Astrocyte (in vitro differentiated cells and primary cell): ENCODE results near the gene RFX1. TPM values are rescaled to one million over a fixed set of nuclear protein-coding genes. Genes with fewer than 3 reads are reported as not detected.
A peak's percentile ranks its signal among the peaks of the same experiment; 100 is the strongest.

Experiments used
- DNase-seq: peaks from one replicate; pipeline ENCODE4 v3.0.0-alpha.2; 2010; ENCODE audit warnings: low read depth
- FAIRE-seq: peaks from 2 replicates; lab custom pipeline; 2011; peaks lifted over from hg19 to GRCh38; lab: Jason Lieb, UNC
- H2AFZ ChIP-seq: 2 replicates; pipeline ENCODE4 v1.6.0; 2012; ENCODE audit warnings: low read depth, low read length, inconsistent platforms
- H3K27ac ChIP-seq: 2 replicates; pipeline ENCODE4 v1.5.1; 2011; ENCODE audit warnings: low read depth, low read length, inconsistent platforms
- H3K27me3 ChIP-seq: 2 replicates; pipeline ENCODE4 v1.6.0; 2011; ENCODE audit warnings: low read length, inconsistent platforms; ENCODE audit not compliant: insufficient read depth
- H3K36me3 ChIP-seq: 2 replicates; pipeline ENCODE4 v1.5.1; 2011; ENCODE audit warnings: low read length, inconsistent platforms; ENCODE audit not compliant: insufficient read depth
- H3K4me1 ChIP-seq: 2 replicates; pipeline ENCODE4 v1.5.1; 2011; ENCODE audit warnings: low read length, inconsistent platforms; ENCODE audit not compliant: insufficient read depth
- H3K4me2 ChIP-seq: 2 replicates; pipeline ENCODE4 v1.6.0; 2012; ENCODE audit warnings: low read length, inconsistent platforms
- H3K4me3 ChIP-seq: 2 replicates; pipeline ENCODE4 v1.5.1; 2011; ENCODE audit warnings: low read depth, mild to moderate bottlenecking, low read length, inconsistent platforms; ENCODE audit not compliant: insufficient read depth
- H3K79me2 ChIP-seq: 2 replicates; pipeline ENCODE4 v1.6.0; 2012; ENCODE audit warnings: mild to moderate bottlenecking, low read length, inconsistent platforms; ENCODE audit not compliant: insufficient read depth
- H3K9ac ChIP-seq: 2 replicates; pipeline ENCODE4 v1.6.0; 2012; ENCODE audit warnings: mild to moderate bottlenecking, low read length, inconsistent platforms
- H3K9me3 ChIP-seq: 2 replicates; pipeline ENCODE4 v1.5.1; 2012; ENCODE audit warnings: low read depth, mild to moderate bottlenecking, low read length, inconsistent platforms; ENCODE audit not compliant: insufficient read depth
- H4K20me1 ChIP-seq: 2 replicates; pipeline ENCODE4 v1.6.0; 2012; ENCODE audit warnings: low read length, inconsistent platforms; ENCODE audit not compliant: insufficient read depth
- H3K27ac Mint-ChIP-seq: one replicate; pipeline ENCODE4 v1.8.0; 2021; ENCODE audit warnings: mild to moderate bottlenecking, mixed read lengths; ENCODE audit not compliant: unreplicated experiment
- H3K27me3 Mint-ChIP-seq: one replicate; pipeline ENCODE4 v1.8.0; 2021; ENCODE audit warnings: low read depth, mixed read lengths; ENCODE audit not compliant: unreplicated experiment
- H3K36me3 Mint-ChIP-seq: one replicate; pipeline ENCODE4 v1.8.0; 2021; ENCODE audit warnings: low read depth, mixed read lengths; ENCODE audit not compliant: unreplicated experiment
- H3K4me1 Mint-ChIP-seq: one replicate; pipeline ENCODE4 v1.8.0; 2021; ENCODE audit warnings: low read depth, mixed read lengths; ENCODE audit not compliant: unreplicated experiment
- H3K4me3 Mint-ChIP-seq: one replicate; pipeline ENCODE4 v1.8.0; 2021; ENCODE audit warnings: mild to moderate bottlenecking, moderate library complexity, mixed read lengths; ENCODE audit not compliant: unreplicated experiment
- H3K9me3 Mint-ChIP-seq: one replicate; pipeline ENCODE4 v1.8.0; 2021; ENCODE audit warnings: mild to moderate bottlenecking, mixed read lengths; ENCODE audit not compliant: unreplicated experiment
- EZH2 ChIP-seq: IDR thresholded peaks from 2 replicates; pipeline ENCODE4 v1.6.1; 2012; ENCODE audit warnings: mild to moderate bottlenecking, low read length, inconsistent platforms; ENCODE audit not compliant: insufficient read depth
- total RNA-seq: library from RNA; stranded (reverse); gene quantifications from 2 replicates; pipeline ENCODE4 v1.2.1, GENCODE V29; 2021
- TF ChIP-seq, protein P1 (sequence below): IDR thresholded peaks from 2 replicates; pipeline ENCODE4 v1.5.1; 2011; ENCODE audit warnings: low read depth, mild to moderate bottlenecking, inconsistent platforms, low read length, moderate library complexity; ENCODE audit not compliant: insufficient read depth

The RFX1 gene
- total RNA-seq, 1 donor from 2014 or later, result 11.8 TPM

GRCh38 chr19:13962699-13963602 lies 43.2 kb downstream of the RFX1 start:
- no peak overlapping the region for H3K4me3 Mint-ChIP-seq
- H3K9me3 Mint-ChIP-seq, result no peaks in the 10 kb centered on the region
- H3K27me3 ChIP-seq, result no peaks in the 10 kb centered on the region
- H3K36me3 ChIP-seq, result no peaks in the 10 kb centered on the region
- FAIRE-seq, result no peak
- peaks cover 8% of the 10 kb centered on the region for H4K20me1 ChIP-seq
- DNase-seq, result peak; percentile 30
- no peak overlapping the region for H3K9ac ChIP-seq
- H3K4me2 ChIP-seq, result peak overlapping the region; percentile 70
- no peak overlapping the region for H3K27ac ChIP-seq
- H3K4me1 ChIP-seq, result peaks cover 5% of the 10 kb centered on the region
- H3K9me3 ChIP-seq, result no peaks in the 10 kb centered on the region
- peaks cover 3% of the 10 kb centered on the region for H3K4me1 Mint-ChIP-seq
- H3K4me3 ChIP-seq, result no peak overlapping the region
- no peak for TF ChIP-seq EZH2
- TF ChIP-seq, protein P1, sequence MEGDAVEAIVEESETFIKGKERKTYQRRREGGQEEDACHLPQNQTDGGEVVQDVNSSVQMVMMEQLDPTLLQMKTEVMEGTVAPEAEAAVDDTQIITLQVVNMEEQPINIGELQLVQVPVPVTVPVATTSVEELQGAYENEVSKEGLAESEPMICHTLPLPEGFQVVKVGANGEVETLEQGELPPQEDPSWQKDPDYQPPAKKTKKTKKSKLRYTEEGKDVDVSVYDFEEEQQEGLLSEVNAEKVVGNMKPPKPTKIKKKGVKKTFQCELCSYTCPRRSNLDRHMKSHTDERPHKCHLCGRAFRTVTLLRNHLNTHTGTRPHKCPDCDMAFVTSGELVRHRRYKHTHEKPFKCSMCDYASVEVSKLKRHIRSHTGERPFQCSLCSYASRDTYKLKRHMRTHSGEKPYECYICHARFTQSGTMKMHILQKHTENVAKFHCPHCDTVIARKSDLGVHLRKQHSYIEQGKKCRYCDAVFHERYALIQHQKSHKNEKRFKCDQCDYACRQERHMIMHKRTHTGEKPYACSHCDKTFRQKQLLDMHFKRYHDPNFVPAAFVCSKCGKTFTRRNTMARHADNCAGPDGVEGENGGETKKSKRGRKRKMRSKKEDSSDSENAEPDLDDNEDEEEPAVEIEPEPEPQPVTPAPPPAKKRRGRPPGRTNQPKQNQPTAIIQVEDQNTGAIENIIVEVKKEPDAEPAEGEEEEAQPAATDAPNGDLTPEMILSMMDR, result no peak
- peak overlapping the region; percentile 18 for H2AFZ ChIP-seq
- no peak overlapping the region for H3K27ac Mint-ChIP-seq
- H3K36me3 Mint-ChIP-seq, result peaks cover 29% of the 10 kb centered on the region
- no peaks in the 10 kb centered on the region for H3K79me2 ChIP-seq
- H3K27me3 Mint-ChIP-seq, result no peaks in the 10 kb centered on the region

DNA sequence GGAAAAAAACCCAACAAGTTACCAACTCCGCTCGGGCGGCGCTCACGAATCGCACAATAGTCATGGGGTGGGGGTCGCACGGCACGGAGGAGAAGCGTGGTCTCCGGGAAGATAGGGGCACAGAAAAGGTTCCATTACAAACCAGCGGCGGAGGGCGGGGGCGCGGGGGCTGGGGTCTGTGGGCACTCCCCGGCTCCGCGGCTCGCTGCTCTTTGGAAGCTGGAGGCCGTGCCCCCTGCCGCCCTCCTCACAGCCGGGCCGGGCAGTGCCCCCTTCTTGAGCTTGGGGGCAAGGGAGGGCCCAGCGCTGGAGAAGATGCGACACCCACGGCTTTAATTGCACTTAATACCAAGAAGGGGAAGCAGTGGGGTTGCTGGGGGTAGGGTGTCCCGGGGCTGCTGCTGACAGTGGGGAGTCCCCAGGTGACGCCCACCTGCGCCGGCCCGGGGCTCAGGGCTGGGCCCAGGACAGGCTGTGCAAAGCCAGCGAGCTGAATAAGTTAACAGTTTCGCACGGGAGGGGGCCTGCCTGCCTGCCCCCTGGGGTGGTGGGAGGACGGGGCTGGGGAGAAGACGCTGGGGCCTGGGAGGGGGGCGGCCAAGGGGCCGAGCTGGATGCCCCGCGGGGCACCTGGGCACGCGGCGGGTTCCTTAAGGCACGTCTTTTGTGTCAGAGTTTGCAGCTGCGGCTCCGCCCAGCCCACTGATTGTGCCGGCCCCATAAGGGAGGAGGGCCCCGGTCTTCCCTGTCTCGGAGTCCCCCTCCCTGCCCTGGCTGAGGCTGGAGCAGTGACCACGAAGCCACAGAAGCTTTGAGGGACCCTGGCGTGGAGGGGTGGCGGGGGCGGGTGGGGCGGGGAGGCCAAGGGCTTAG lies 44.1 kb downstream of the RFX1 start:
- DNase-seq, result no peak
- Histone ChIP-seq H3K4me2 (no peak overlapping the region), H3K9ac (no peak overlapping the region), H4K20me1 (peaks cover 9% of the 10 kb centered on the region), H3K79me2 (no peaks in the 10 kb centered on the region), H3K4me3 (no peak overlapping the region), H3K9me3 (no peaks in the 10 kb centered on the region), H3K36me3 (no peaks in the 10 kb centered on the region), H3K27ac (no peak overlapping the region), H3K27me3 (no peaks in the 10 kb centered on the region), H2AFZ (no peak overlapping the region), H3K4me1 (peaks cover 5% of the 10 kb centered on the region)
- no peaks in the 10 kb centered on the region for H3K9me3 Mint-ChIP-seq
- H3K27ac Mint-ChIP-seq, result peak overlapping the region; percentile 62
- peaks cover 3% of the 10 kb centered on the region for H3K4me1 Mint-ChIP-seq
- no peaks in the 10 kb centered on the region for H3K27me3 Mint-ChIP-seq
- H3K4me3 Mint-ChIP-seq, result no peak overlapping the region
- FAIRE-seq, result no peak
- TF ChIP-seq, protein P1, result no peak
- TF ChIP-seq EZH2, result no peak
- peaks cover 28% of the 10 kb centered on the region for H3K36me3 Mint-ChIP-seq
